Right lobe of liver (tissue), 4 donors: ENCODE data around the gene RABGAP1.

ENCODE experiments used
- CTCF ChIP-seq, 4 donors: fragments of 200-600 bp in 3 of 4; fragments of 450-650 bp in 1 of 4; IDR thresholded peaks; one replicate each; pipeline versions ENCODE4 v1.5.1 to v1.8.0; 2016 to 2022; ENCODE audit warnings: antibody characterized with exemption in 4 of 4, mild to moderate bottlenecking in 2 of 4
- POLR2A ChIP-seq: fragments of 450-650 bp; IDR thresholded peaks from one replicate; pipeline ENCODE4 v1.6.1; 2017; ENCODE audit warnings: antibody characterized with exemption, mild to moderate bottlenecking
- donor health status: DM: no; HTN: no; CAD: no.
- donor health status: DM: no; HTN: no; CAD: no.
- donor health status: DM: no; HTN: yes; CAD: no.

- TF ChIP-seq CTCF (IDR thresholded peaks at IDR 0.05): no peak
- TF ChIP-seq POLR2A: no peak
Observed at GRCh38 chr9:123096987-123097386, 156.2 kb downstream of the RABGAP1 start.
